ENCODE measurements around the gene UCK2.
A peak's percentile ranks its signal among the peaks of the same experiment; 100 is the strongest.
"Not testable (repeated sequence)": the region's sequence is repeated elsewhere in the genome, so short reads cannot be mapped to it uniquely, and the experiment has no call there.

The UCK2 gene

GRCh38 chr1:165827268-165828102, at the start of gene UCK2:
Gene UCK2, plus strand, starts transcription at chr1:165827614. Its CDS starts 220 bp downstream, at chr1:165827834.
- H3K4me1 ChIP-seq (ENCODE audit: control insufficient read depth in 1 of 2, insufficient read depth in 2 of 2, low read length in 2 of 2), result peaks cover 0 to 9% of the 10 kb centered on the region in 2 donors
- no peaks in the 10 kb centered on the region for H3K9me3 ChIP-seq (ENCODE audit: control insufficient read depth in 1 of 2, low read length in 2 of 2)
- H3K4me3 ChIP-seq (ENCODE audit: low read depth in 1 of 2, low read length in 2 of 2), result peak within 1 kb of the TSS; percentile 90 to 97
- H3K36me3 ChIP-seq (ENCODE audit: control insufficient read depth in 1 of 2, insufficient read depth in 2 of 2, low read length in 2 of 2), result no peaks in the 10 kb centered on the region
- peak within 1 kb of the TSS; percentile 96 for H3K27ac ChIP-seq (ENCODE audit: low read length)
- H3K27me3 ChIP-seq (ENCODE audit: low read depth, low read length), result no peaks in the 10 kb centered on the region

DNA sequence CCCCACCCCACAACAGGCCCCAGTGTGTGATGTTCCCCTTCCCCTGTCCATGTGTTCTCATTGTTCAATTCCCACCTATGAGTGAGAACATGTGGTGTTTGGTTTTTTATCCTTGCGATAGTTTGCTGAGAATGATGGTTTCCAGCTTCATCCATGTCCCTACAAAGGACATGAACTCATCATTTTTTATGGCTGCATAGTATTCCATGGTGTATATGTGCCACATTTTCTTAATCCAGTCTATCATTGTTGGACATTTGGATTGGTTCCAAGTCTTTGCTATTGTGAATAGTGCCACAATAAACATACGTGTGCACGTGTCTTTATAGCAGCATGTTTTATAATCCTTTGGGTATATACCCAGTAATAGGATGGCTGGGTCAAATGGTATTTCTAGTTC, 49.2 kb upstream of the UCK2 start:
- not testable (repeated sequence) for H3K36me3 ChIP-seq (ENCODE audit: control insufficient read depth in 1 of 2, insufficient read depth in 2 of 2, low read length in 2 of 2); H3K4me3 ChIP-seq (ENCODE audit: low read depth in 1 of 2, low read length in 2 of 2); H3K27ac ChIP-seq (ENCODE audit: low read length); H3K9me3 ChIP-seq (ENCODE audit: control insufficient read depth in 1 of 2, low read length in 2 of 2); H3K4me1 ChIP-seq (ENCODE audit: control insufficient read depth in 1 of 2, insufficient read depth in 2 of 2, low read length in 2 of 2); H3K27me3 ChIP-seq (ENCODE audit: low read depth, low read length)

DNA sequence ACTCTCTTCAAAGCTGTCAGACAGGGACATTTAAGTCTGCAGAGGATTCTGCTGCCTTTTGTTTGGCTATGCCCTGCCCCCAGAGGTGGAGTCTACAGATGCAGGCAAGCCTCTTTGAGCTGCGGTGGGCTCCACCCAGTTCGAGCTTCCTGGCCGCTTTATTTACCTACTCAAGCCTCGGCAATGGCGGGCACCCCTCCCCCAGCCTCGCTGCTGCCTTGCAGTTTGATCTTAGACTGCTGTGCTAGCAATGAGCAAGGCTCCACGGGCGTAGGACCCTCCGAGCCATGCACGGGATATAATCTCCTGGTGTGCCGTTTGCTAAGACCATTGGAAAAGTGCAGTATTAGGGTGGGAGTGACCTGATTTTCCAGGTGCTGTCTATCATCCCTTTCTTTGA, 43.9 kb upstream of the UCK2 start:
- H3K9me3 ChIP-seq (ENCODE audit: control insufficient read depth in 1 of 2, low read length in 2 of 2); H3K36me3 ChIP-seq (ENCODE audit: control insufficient read depth in 1 of 2, insufficient read depth in 2 of 2, low read length in 2 of 2); H3K27ac ChIP-seq (ENCODE audit: low read length); H3K4me1 ChIP-seq (ENCODE audit: control insufficient read depth in 1 of 2, insufficient read depth in 2 of 2, low read length in 2 of 2); H3K4me3 ChIP-seq (ENCODE audit: low read depth in 1 of 2, low read length in 2 of 2); H3K27me3 ChIP-seq (ENCODE audit: low read depth, low read length): not testable (repeated sequence)

DNA sequence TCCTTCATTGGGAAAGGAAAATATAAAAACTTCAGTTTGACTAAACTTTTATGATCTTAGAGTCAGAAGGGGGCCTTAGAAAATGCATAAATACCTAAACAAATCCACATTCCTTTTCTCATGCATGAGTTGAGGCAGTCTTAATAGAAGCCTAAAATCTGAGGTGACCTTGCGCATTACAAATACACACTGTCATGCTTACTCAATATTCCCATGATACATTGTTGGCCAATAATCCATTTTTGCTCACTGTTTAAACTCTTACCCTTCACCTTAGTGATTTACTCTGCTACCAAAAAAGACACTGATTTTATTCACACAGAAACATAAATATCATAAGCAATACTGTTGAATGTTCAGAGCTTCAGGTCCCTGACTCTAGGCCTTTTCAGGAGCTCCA, 39.7 kb upstream of the UCK2 start:
- H3K4me3 ChIP-seq (ENCODE audit: low read depth in 1 of 2, low read length in 2 of 2), result no peak overlapping the region
- no peaks in the 10 kb centered on the region for H3K36me3 ChIP-seq (ENCODE audit: control insufficient read depth in 1 of 2, insufficient read depth in 2 of 2, low read length in 2 of 2)
- H3K4me1 ChIP-seq (ENCODE audit: control insufficient read depth in 1 of 2, insufficient read depth in 2 of 2, low read length in 2 of 2), result no peaks in the 10 kb centered on the region
- no peaks in the 10 kb centered on the region for H3K9me3 ChIP-seq (ENCODE audit: control insufficient read depth in 1 of 2, low read length in 2 of 2)
- no peaks in the 10 kb centered on the region for H3K27me3 ChIP-seq (ENCODE audit: low read depth, low read length)
- no peak overlapping the region for H3K27ac ChIP-seq (ENCODE audit: low read length)

DNA sequence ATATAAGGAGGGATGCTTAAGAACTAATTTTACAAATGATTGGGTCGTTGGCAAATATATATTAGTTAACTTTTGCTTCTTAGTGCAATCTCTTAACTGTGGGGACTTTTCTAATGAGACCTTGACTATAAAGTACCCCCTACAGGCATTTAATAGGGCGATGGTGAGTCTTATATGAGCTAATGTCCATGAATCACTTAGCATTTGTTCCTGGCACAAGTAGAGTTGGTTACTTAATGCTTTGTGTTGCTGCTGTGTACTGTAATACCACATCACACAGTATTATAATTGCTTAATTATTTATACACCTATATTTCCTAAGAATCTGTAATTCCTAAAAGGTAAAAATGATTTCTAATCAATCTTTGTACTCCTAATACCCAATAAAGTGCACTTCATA, 33.5 kb upstream of the UCK2 start:
- Histone ChIP-seq H3K27ac (ENCODE audit: low read length) (no peak overlapping the region), H3K4me3 (ENCODE audit: low read depth in 1 of 2, low read length in 2 of 2) (no peak overlapping the region), H3K27me3 (ENCODE audit: low read depth, low read length) (no peaks in the 10 kb centered on the region), H3K36me3 (ENCODE audit: control insufficient read depth in 1 of 2, insufficient read depth in 2 of 2, low read length in 2 of 2) (no peaks in the 10 kb centered on the region), H3K9me3 (ENCODE audit: control insufficient read depth in 1 of 2, low read length in 2 of 2) (no peaks in the 10 kb centered on the region), H3K4me1 (ENCODE audit: control insufficient read depth in 1 of 2, insufficient read depth in 2 of 2, low read length in 2 of 2) (no peaks in the 10 kb centered on the region)

GRCh38 chr1:165795894-165796293, 31.5 kb upstream of the UCK2 start:
- no peak overlapping the region for H3K27ac ChIP-seq (ENCODE audit: low read length)
- H3K4me3 ChIP-seq (ENCODE audit: low read depth in 1 of 2, low read length in 2 of 2), result no peak overlapping the region
- H3K27me3 ChIP-seq (ENCODE audit: low read depth, low read length), result no peaks in the 10 kb centered on the region
- no peaks in the 10 kb centered on the region for H3K36me3 ChIP-seq (ENCODE audit: control insufficient read depth in 1 of 2, insufficient read depth in 2 of 2, low read length in 2 of 2)
- H3K4me1 ChIP-seq (ENCODE audit: control insufficient read depth in 1 of 2, insufficient read depth in 2 of 2, low read length in 2 of 2), result no peaks in the 10 kb centered on the region
- peaks cover 0 to 5% of the 10 kb centered on the region in 2 donors for H3K9me3 ChIP-seq (ENCODE audit: control insufficient read depth in 1 of 2, low read length in 2 of 2)

GRCh38 chr1:165799387-165799786, 28.0 kb upstream of the UCK2 start:
- Histone ChIP-seq H3K9me3 (ENCODE audit: control insufficient read depth in 1 of 2, low read length in 2 of 2) (peaks cover 0 to 5% of the 10 kb centered on the region in 2 donors), H3K4me1 (ENCODE audit: control insufficient read depth in 1 of 2, insufficient read depth in 2 of 2, low read length in 2 of 2) (no peaks in the 10 kb centered on the region), H3K36me3 (ENCODE audit: control insufficient read depth in 1 of 2, insufficient read depth in 2 of 2, low read length in 2 of 2) (no peaks in the 10 kb centered on the region), H3K4me3 (ENCODE audit: low read depth in 1 of 2, low read length in 2 of 2) (no peak overlapping the region), H3K27ac (ENCODE audit: low read length) (no peak overlapping the region), H3K27me3 (ENCODE audit: low read depth, low read length) (no peaks in the 10 kb centered on the region)

GRCh38 chr1:165804513-165804912, 22.9 kb upstream of the UCK2 start:
- not testable (repeated sequence) for H3K4me1 ChIP-seq (ENCODE audit: control insufficient read depth in 1 of 2, insufficient read depth in 2 of 2, low read length in 2 of 2); H3K36me3 ChIP-seq (ENCODE audit: control insufficient read depth in 1 of 2, insufficient read depth in 2 of 2, low read length in 2 of 2); H3K27ac ChIP-seq (ENCODE audit: low read length); H3K4me3 ChIP-seq (ENCODE audit: low read depth in 1 of 2, low read length in 2 of 2); H3K27me3 ChIP-seq (ENCODE audit: low read depth, low read length); H3K9me3 ChIP-seq (ENCODE audit: control insufficient read depth in 1 of 2, low read length in 2 of 2)

- no peaks in the 10 kb centered on the region for H3K4me1 ChIP-seq (ENCODE audit: control insufficient read depth in 1 of 2, insufficient read depth in 2 of 2, low read length in 2 of 2)
- H3K27me3 ChIP-seq (ENCODE audit: low read depth, low read length), result no peaks in the 10 kb centered on the region
- no peak overlapping the region for H3K27ac ChIP-seq (ENCODE audit: low read length)
- H3K36me3 ChIP-seq (ENCODE audit: control insufficient read depth in 1 of 2, insufficient read depth in 2 of 2, low read length in 2 of 2), result no peaks in the 10 kb centered on the region
- no peak overlapping the region for H3K4me3 ChIP-seq (ENCODE audit: low read depth in 1 of 2, low read length in 2 of 2)
- no peaks in the 10 kb centered on the region for H3K9me3 ChIP-seq (ENCODE audit: control insufficient read depth in 1 of 2, low read length in 2 of 2)
Measured at GRCh38 chr1:165807613-165808012, 19.8 kb upstream of the UCK2 start.

- H3K4me3 ChIP-seq (ENCODE audit: low read depth in 1 of 2, low read length in 2 of 2), result no peak overlapping the region
- H3K9me3 ChIP-seq (ENCODE audit: control insufficient read depth in 1 of 2, low read length in 2 of 2), result no peaks in the 10 kb centered on the region
- no peaks in the 10 kb centered on the region for H3K36me3 ChIP-seq (ENCODE audit: control insufficient read depth in 1 of 2, insufficient read depth in 2 of 2, low read length in 2 of 2)
- no peak overlapping the region for H3K27ac ChIP-seq (ENCODE audit: low read length)
- no peaks in the 10 kb centered on the region for H3K27me3 ChIP-seq (ENCODE audit: low read depth, low read length)
- H3K4me1 ChIP-seq (ENCODE audit: control insufficient read depth in 1 of 2, insufficient read depth in 2 of 2, low read length in 2 of 2), result no peaks in the 10 kb centered on the region
Measured at GRCh38 chr1:165815725-165816124, 11.7 kb upstream of the UCK2 start.

- Histone ChIP-seq H3K27me3 (ENCODE audit: low read depth, low read length) (no peaks in the 10 kb centered on the region), H3K4me3 (ENCODE audit: low read depth in 1 of 2, low read length in 2 of 2) (no peak overlapping the region), H3K4me1 (ENCODE audit: control insufficient read depth in 1 of 2, insufficient read depth in 2 of 2, low read length in 2 of 2) (no peaks in the 10 kb centered on the region), H3K27ac (ENCODE audit: low read length) (no peak overlapping the region), H3K36me3 (ENCODE audit: control insufficient read depth in 1 of 2, insufficient read depth in 2 of 2, low read length in 2 of 2) (no peaks in the 10 kb centered on the region), H3K9me3 (ENCODE audit: control insufficient read depth in 1 of 2, low read length in 2 of 2) (no peaks in the 10 kb centered on the region)
Measured at GRCh38 chr1:165816157-165816556, 11.3 kb upstream of the UCK2 start.

Measured in muscle layer of duodenum (tissue), 2 donors.